GM21423 (cell line): Measurements from ENCODE around the gene KLHL11.
"Not testable (repeated sequence)": the region's sequence is repeated elsewhere in the genome, so short reads cannot be mapped to it uniquely, and the experiment has no call there.

Source experiments
- ATAC-seq: cut with Tn5 transposase; IDR thresholded peaks from one replicate; pipeline ENCODE4 v1.9.1; 2021; ENCODE audit warnings: mild to moderate bottlenecking, moderate library complexity; ENCODE audit not compliant: unreplicated experiment

KLHL11 gene

GRCh38 chr17:41888332-41888965 lies 23.2 kb upstream of the KLHL11 start:
- no peak for ATAC-seq

GRCh38 chr17:41885733-41886132 lies 20.5 kb upstream of the KLHL11 start:
- ATAC-seq = no peak

GRCh38 chr17:41882756-41883155 lies 17.5 kb upstream of the KLHL11 start:
- no peak for ATAC-seq

GRCh38 chr17:41880130-41880529 lies 14.9 kb upstream of the KLHL11 start:
- no peak for ATAC-seq

GRCh38 chr17:41874293-41874670 lies 9.1 kb upstream of the KLHL11 start:
- ATAC-seq = not testable (repeated sequence)

GRCh38 chr17:41873559-41874292 lies 8.5 kb upstream of the KLHL11 start:
- ATAC-seq = no peak

GRCh38 chr17:41871789-41872188 lies 6.6 kb upstream of the KLHL11 start:
- ATAC-seq = no peak

- no peak for ATAC-seq
These were observed 5.4 kb upstream of the KLHL11 start for GRCh38 chr17:41870627-41871026.

- ATAC-seq = no peak
These were observed 4.9 kb upstream of the KLHL11 start for GRCh38 chr17:41870097-41870496.

GRCh38 chr17:41869426-41869825 lies 4.2 kb upstream of the KLHL11 start:
- ATAC-seq = no peak

GRCh38 chr17:41868568-41868967 lies 3.3 kb upstream of the KLHL11 start:
- ATAC-seq = no peak

- ATAC-seq = no peak
These were observed 322 bp upstream of the KLHL11 start for GRCh38 chr17:41865596-41865893.

- no peak for ATAC-seq
These were observed 756 bp downstream of the KLHL11 start for GRCh38 chr17:41864498-41864835.

GRCh38 chr17:41863074-41863848 lies 2.0 kb downstream of the KLHL11 start:
- no peak for ATAC-seq

- no peak for ATAC-seq
These were observed 4.8 kb downstream of the KLHL11 start for GRCh38 chr17:41860254-41860931.

- ATAC-seq = not testable (repeated sequence)
These were observed 13.8 kb downstream of the KLHL11 start for GRCh38 chr17:41851382-41851781.

- ATAC-seq = no peak
These were observed 15.8 kb downstream of the KLHL11 start for GRCh38 chr17:41849251-41849990.

- ATAC-seq = no peak
These were observed 16.4 kb downstream of the KLHL11 start for GRCh38 chr17:41848788-41849187.

GRCh38 chr17:41844971-41845370 lies 20.3 kb downstream of the KLHL11 start:
- ATAC-seq = no peak

- ATAC-seq = not testable (repeated sequence)
These were observed 24.4 kb downstream of the KLHL11 start for GRCh38 chr17:41840781-41841180.

- ATAC-seq = not testable (repeated sequence)
These were observed 25.8 kb downstream of the KLHL11 start for GRCh38 chr17:41839448-41839847.
